H1 (cell line): ENCODE measurements around the gene NOC3L. TPM values are rescaled to one million over a fixed set of nuclear protein-coding genes. Genes with fewer than 3 reads are reported as not detected.

Experiments used
- E2F6 ChIP-seq: IDR thresholded peaks from 2 replicates; pipeline ENCODE4 v1.6.1; 2012; ENCODE audit warnings: inconsistent platforms
- EP300 ChIP-seq, 2 experiments: IDR thresholded peaks; 1 replicate in 1 of 2; 2 replicates in 1 of 2; pipeline ENCODE4 v1.6.1; 2011 to 2012; ENCODE audit warnings: low read depth in 2 of 2, low read length in 2 of 2, mild to moderate bottlenecking in 2 of 2, borderline replicate concordance in 1 of 2, inconsistent platforms in 1 of 2, moderate library complexity in 1 of 2
- KDM1A ChIP-seq: fragments of 200-600, 300-600 bp; sonication (generic); IDR thresholded peaks from 2 replicates; pipeline ENCODE4 v1.7.1; 2016; ENCODE audit warnings: mild to moderate bottlenecking, low read length, borderline replicate concordance
- MAFK ChIP-seq: IDR thresholded peaks from 2 replicates; pipeline ENCODE4 v1.6.1; 2012; ENCODE audit warnings: low read depth, mild to moderate bottlenecking, improper control_type of control experiment, low read length
- TCF12 ChIP-seq: IDR thresholded peaks from 2 replicates; pipeline ENCODE4 v1.6.1; 2011; ENCODE audit warnings: low read depth, mild to moderate bottlenecking, low read length
- polyA plus RNA-seq, 7 experiments: library from polyadenylated mRNA; depleted of rRNA in 3 of 7; stranded (reverse) in 5 of 7; unstranded in 2 of 7; fragments of >200 nt in 5 of 7; fragments of 200-250 nt in 2 of 7; gene quantifications; 1 replicate in 5 of 7; 2 replicates in 1 of 7; 4 replicates in 1 of 7; pipeline versions ENCODE4 v1.2.1 to v1.2.3, GENCODE V29; 2011 to 2013; ENCODE audit warnings: missing spikeins in 2 of 7, mixed read lengths in 2 of 7
- total RNA-seq: library from RNA; stranded (reverse); fragmentation: NEBNext Ultra II Directional; extraction: Animal tissue kit (Norgen Biotek cat#: 25700); gene quantifications from 2 replicates; pipeline ENCODE4 v1.2.1, GENCODE V29; 2021

The NOC3L gene
- total and polyA plus RNA-seq, 2 of the 8 experiments (the other 6 are each of a cell fraction or from before 2014, with no cell fraction given), result 7.1 to 39.1 TPM

- no peak for TF ChIP-seq E2F6
- TF ChIP-seq TCF12, result no peak
- TF ChIP-seq KDM1A, result no peak
- no peak for TF ChIP-seq MAFK
- no peak for TF ChIP-seq EP300 (IDR thresholded peaks at IDR 0.05; ENCODE audit: borderline replicate concordance in 1 of 2, low read depth in 2 of 2, low read length in 2 of 2)
- TF ChIP-seq, all 59 proteins: peak for 0
Observed at GRCh38 chr10:94324609-94325233, 38.0 kb downstream of the NOC3L start (continued).
